ENCODE measurements around the gene ATP6V0D1.
"Not testable (repeated sequence)": the region's sequence is repeated elsewhere in the genome, so short reads cannot be mapped to it uniquely, and the experiment has no call there.

The ATP6V0D1 gene

DNA sequence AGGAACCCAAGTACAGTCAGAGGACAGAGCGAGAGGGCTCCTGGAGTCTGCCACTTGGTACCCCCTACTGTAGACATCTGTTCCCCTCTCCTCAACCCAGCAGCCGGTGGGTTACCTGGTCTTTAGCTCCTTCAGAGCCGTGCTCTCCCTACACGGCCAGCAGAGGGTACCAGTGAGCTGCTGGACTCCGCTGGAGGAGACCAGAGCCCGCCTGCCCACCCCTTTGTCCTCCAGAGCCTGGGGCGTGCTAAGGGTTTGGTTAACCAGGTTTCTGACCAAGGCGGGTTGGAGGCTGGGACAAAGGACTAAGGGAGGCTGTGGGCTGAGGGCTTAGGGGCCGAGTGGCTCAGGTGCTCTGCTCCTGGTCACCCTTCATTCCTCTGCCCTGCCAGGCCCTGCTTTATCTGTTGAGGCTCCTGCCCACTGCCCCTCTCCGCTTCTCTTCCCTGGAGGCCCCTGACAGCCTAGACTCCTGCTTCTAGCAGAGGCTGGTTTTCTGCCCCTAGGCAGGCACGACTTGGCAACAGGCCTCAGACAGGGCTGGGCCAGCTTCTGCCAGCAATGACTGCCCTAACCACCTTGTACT lies 52.7 kb downstream of the ATP6V0D1 start:
- DNase-seq = peak; percentile 63 to 74
- TF ChIP-seq GATA1 (IDR thresholded peaks at IDR 0.05; ENCODE audit: low read depth, low read length) (no peak), POLR2A (IDR thresholded peaks at IDR 0.05; ENCODE audit: low read length) (no peak)

DNA sequence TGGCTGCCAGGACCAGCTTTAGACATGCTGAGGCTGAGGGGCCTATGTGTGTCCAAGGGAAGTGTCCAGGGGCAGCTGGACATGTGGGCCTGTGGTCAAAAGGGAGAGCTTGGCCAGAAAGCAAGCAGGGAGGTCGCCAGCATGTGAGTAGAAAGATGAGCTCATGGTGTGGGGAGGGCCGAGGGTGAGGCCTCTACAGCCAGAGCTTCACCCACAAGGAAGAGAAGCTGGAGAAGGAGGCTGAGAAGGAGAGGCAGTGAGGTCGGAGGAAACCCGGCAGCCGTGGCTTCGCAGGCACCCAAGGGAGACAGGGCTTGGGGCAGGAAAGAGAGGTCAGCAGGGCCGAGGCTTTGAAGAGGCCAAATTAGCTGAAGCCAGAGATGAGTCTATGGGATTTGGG lies 54.0 kb downstream of the ATP6V0D1 start:
- no peak for DNase-seq
- TF ChIP-seq GATA1 (IDR thresholded peaks at IDR 0.05; ENCODE audit: low read depth, low read length) (no peak), POLR2A (IDR thresholded peaks at IDR 0.05; ENCODE audit: low read length) (no peak)

DNA sequence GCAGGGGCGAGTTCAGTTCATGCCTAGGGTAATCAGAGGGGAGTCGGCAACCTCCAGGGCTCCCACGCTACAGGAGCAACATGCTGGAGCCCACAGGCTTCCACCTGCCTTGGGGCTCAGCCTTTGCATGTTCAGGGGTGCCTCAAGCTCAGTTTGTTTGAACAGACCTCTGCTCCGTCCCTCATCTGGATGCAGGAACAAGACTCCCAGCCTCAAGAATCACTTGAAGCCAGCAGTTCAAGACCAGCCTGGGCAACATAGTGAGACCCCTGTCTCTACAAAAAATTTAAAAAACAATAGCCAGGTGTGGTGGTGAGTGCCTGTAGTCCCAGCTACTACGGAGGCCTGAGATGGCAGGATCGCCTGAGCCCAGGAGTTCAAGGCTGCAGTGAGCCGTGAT lies 54.9 kb downstream of the ATP6V0D1 start:
- DNase-seq = no peak
- TF ChIP-seq POLR2A (IDR thresholded peaks at IDR 0.05; ENCODE audit: low read length) (no peak), GATA1 (IDR thresholded peaks at IDR 0.05; ENCODE audit: low read depth, low read length) (no peak)

DNA sequence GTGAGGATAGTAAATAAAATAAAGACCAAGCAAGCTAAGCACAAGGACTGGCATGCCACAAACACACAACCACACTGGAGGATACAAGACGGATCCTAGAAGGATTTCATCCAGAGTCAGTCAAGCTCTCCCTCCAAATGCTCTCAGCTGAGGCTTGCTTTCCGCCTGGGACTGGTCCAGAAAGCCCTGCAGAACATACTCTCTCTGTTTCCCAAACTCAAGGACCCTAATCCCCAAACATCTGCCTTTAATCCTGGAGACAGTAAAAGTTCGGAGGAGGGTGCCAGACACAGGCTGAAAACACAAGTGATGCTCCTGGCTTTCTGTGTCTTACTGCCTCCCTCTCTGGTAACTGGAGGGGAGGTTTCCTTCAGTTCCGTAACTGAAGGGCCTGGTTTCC lies 55.4 kb downstream of the ATP6V0D1 start:
- no peak for DNase-seq
- TF ChIP-seq POLR2A (IDR thresholded peaks at IDR 0.05; ENCODE audit: low read length) (no peak), GATA1 (IDR thresholded peaks at IDR 0.05; ENCODE audit: low read depth, low read length) (no peak)

DNA sequence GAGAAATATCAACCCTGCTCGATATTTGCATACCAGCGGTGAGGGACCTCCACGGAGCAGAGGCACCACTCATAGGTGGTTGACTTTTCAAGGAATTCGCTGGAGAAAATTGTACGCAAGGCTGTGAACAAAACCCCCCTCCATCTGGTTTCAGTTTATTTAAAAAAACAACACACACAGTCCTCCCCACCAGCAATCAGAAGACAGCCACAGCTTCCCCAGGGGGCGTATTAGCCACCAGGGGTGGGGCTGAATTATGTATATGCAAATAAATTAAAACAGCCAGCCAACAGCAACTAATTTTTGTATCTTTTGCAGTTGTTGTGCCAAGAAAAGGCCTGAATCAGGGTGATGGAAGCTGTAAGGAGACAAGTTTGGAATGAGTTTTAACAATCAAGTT lies 55.9 kb downstream of the ATP6V0D1 start:
- DNase-seq = no peak
- TF ChIP-seq POLR2A (IDR thresholded peaks at IDR 0.05; ENCODE audit: low read length) = no peak
- TF ChIP-seq GATA1 (IDR thresholded peaks at IDR 0.05; ENCODE audit: low read depth, low read length) = no peak

DNA sequence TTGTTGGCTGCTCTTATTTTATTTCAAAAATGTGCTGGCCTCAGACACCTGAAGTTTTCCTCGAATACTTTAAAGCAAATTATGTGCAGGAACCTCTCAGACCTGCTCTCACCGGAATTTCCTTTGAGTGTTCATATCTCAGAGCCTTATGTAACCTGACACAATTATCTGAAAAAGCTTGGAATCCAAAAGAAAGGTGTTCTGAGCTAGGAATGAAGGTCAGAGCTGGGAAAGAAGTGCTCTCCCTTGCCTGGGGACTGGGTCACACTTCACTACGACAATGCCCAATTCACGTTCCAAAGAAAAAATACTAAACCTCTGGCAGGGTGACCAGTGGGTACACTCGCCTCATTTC lies 56.7 kb downstream of the ATP6V0D1 start:
- TF ChIP-seq GATA1 (IDR thresholded peaks at IDR 0.05; ENCODE audit: low read depth, low read length) = no peak
- TF ChIP-seq POLR2A (IDR thresholded peaks at IDR 0.05; ENCODE audit: low read length) = no peak
- no peak for DNase-seq

DNA sequence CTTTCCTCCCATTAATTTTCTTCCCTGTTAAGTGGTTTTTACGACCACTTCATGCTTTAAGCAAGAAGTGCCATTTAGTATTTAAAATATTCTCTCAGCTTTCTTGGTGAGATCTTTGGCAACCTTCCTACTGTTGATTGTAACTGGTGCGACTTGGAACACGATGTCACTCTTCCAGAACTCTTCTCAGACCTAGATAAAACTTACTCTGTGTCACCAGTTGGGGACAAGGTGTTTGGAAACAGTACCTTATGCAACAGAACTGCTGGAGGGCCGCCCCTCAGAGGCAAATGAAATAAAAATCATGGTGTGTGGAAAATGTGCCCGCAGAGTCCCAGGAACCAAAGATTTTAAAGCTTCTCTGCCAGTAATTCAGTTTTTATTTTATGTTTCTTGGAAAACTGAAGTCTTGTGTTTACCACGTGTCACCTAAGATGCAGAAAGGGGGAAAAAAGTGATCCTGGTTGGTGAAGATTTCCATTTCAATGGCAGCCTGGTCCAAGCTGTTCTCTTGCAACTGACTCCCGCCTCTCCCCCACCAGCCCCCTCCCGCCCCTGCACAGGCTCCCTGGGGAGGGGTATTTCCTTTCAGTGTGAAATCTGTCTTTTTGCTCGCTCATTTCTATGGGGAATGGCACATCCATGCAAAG lies 57.2 kb downstream of the ATP6V0D1 start:
- TF ChIP-seq GATA1 (IDR thresholded peaks at IDR 0.05; ENCODE audit: low read depth, low read length) (no peak), POLR2A (IDR thresholded peaks at IDR 0.05; ENCODE audit: low read length) (no peak)
- no peak for DNase-seq

DNA sequence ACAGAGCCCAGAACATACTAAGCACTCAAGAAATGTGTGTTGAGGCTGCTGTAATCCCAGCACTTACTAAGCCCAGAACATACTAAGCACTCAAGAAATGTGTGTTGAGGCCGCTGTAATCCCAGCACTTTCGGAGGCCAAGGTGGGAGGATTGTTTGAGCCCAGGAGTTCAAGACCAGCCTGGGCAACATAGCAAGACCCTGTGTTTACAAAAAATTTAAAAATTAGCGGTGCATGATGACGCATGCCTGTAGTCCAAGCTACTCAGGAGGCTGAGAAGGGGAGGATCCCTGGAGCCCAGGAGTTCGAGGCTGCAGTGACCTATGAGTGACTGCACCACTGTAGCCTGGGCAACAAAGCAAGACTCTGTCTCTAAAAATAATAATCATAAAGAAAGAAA lies 57.9 kb downstream of the ATP6V0D1 start:
- TF ChIP-seq POLR2A (IDR thresholded peaks at IDR 0.05; ENCODE audit: low read length) (no peak), GATA1 (IDR thresholded peaks at IDR 0.05; ENCODE audit: low read depth, low read length) (no peak)
- no peak for DNase-seq

DNA sequence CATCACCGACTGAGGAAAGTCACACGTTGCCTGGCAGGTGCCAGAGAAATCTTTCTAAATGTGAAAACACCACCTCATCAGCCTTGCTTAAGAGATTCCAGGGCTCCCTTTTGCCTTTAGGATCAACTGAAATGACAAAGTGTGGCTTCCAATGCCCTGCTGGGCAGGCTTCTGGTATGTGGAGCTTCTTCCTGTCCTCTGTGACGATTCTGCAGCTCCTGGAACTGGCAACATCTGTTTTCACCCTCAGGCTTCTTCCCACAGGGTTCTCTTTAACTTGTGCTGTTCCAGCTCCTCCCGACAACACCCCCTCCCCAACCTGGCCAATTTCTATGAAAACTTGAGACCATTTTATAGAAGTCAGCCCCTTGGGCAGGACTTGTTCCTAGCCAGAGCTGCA lies 59.9 kb downstream of the ATP6V0D1 start:
- DNase-seq = no peak
- TF ChIP-seq GATA1 (IDR thresholded peaks at IDR 0.05; ENCODE audit: low read depth, low read length) = no peak
- TF ChIP-seq POLR2A (IDR thresholded peaks at IDR 0.05; ENCODE audit: low read length) = no peak

DNA sequence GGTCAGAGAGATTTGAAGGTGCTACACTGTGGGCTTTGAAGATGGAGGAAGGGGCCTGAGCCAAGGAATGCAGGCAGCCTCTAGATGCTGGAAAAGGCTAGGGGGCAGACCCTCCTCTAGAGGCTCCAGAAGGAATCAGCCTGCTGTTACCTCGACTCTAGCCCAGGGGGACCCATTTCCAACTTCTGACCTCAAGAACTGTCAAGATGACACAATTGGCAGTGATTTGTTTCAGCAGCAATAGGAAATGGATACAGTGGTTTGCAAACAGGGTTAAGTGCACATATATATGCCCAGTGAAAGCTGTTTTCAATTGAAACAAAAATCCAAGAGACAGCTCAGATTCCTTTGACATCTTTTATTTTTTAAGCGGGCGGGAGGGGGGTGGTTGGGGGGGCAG lies 61.0 kb downstream of the ATP6V0D1 start:
- no peak for TF ChIP-seq POLR2A (IDR thresholded peaks at IDR 0.05; ENCODE audit: low read length)
- DNase-seq = no peak

DNA sequence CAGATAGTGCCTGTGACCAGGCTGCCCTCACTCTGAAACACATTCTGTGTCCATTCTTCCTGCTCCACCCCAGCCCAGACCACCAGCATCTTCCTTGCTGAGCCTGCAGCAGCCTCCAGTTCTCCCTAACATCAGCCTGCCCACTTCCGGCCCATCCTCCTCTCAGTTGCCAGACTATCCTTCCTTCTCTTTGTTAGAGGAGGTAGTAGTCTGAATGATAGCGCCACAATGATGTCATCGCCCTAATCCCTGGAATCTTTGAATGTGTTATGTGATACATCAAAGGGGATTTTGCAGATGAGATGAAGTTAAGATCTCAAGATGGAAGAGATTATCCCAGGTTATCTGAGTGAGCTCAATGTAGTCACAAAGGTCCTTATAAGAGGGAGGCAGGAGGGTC lies 61.5 kb downstream of the ATP6V0D1 start:
- no peak for DNase-seq
- TF ChIP-seq GATA1 (IDR thresholded peaks at IDR 0.05; ENCODE audit: low read depth, low read length) (no peak), POLR2A (IDR thresholded peaks at IDR 0.05; ENCODE audit: low read length) (no peak)

DNA sequence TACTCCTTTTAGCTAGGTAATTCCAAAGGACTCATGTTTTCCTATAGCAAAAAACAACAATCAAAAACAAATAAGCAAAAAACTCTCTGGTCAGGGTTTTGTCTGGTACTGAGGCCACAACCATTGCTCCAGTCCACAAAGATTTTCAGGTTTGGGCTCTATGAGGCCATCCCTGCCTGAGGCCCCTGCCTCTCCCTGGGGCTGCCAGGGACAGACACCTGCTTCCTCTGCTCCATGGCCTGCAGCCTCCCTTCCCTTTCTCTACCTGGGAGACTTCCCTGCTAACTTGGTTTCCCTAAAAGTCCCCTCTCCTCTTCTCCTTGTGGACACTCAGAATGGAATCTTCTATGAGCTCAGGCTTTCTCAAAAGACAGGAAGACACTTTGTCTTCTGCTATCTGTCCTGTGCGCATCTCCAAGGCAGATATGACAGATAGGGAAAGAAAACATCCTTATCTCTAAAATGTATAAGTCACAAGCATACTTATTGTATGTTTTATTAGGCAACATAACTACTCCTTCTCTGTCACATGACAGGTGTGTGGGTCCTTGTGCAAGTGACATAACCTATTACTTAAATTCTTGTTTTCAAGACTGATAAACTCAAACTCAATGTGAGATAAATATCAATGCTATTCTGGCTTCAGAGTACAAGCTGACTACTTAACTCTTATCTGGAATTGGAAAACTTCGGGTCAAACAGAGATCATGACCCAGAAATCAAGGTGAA lies 63.5 kb downstream of the ATP6V0D1 start:
- TF ChIP-seq POLR2A (IDR thresholded peaks at IDR 0.05; ENCODE audit: low read length) = no peak
- TF ChIP-seq GATA1 (IDR thresholded peaks at IDR 0.05; ENCODE audit: low read depth, low read length) = no peak
- DNase-seq = no peak

DNA sequence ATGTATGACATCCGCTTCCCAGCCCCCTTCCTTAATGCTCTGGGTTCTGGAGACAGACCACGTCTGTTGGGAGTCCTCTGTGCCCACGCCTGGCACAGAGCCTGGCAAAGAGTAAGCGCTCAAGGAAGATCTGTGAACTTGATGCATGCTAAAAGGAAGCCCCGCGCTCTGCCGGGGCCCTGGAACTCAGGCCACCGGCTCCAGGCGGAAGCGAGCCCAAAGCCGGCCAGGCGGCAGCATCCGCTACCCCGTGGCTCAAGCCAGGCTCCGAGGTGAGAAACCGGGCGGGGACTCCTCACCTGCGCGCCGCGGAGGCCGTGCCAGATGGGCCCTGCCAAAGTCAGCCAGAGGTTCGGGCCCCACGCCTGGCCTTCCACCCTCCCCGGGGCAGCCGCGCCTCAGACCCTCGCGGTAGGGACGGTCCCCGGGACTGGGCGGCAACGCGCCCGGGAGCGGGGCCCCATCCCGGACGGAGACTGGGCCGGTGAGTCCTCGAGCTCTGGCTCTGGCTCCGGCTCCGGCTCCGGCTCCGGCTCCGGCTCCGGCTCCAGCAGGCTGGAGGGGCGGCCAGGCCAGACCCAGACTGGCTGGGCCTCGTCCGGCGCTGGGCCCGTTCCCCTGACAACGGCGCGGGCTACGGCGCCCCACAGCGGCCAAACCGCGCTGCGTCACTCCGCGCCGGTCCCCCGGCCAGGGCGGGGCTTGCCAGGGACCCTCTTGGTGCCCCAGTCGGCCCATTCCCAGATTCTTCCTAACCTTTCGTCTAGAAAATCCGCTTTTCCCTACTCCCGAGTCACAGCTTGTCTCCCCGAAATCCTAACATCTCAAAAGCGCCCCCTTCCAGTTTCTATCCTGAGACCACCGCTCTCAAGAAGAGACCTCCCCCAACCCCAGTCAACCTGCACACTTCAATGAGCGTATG lies 64.8 kb downstream of the ATP6V0D1 start, which contains the start of gene ZDHHC1:
TSS of gene ZDHHC1 (minus strand) at position 606 of the 922 bp plus-strand sequence. CDS start 8,702 bp downstream, outside the sequence.
- DNase-seq = peak; percentile 58 to 64
- no peak for TF ChIP-seq GATA1 (IDR thresholded peaks at IDR 0.05; ENCODE audit: low read depth, low read length)
- TF ChIP-seq POLR2A (IDR thresholded peaks at IDR 0.05; ENCODE audit: low read length) = no peak

DNA sequence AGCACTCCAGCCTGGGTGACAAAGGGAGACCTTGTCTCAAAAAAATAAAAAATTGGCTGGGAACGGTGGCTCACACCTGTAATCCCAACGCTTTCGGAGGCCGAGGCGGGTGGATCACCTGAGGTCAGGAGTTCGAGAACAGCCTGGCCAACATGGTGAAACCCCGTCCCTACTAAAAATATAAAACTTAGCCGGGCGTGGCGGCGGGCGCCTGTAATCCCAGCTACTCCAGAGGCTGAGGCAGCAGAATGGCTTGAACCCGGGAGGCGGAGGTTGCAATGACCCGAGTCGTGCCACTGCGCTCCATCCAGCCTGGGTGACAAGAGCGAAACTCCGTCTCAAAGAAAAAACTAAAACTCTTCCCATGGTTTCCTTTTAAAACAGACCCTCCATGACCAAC lies 65.5 kb downstream of the ATP6V0D1 start:
- not testable (repeated sequence) for DNase-seq

Measured in erythroblast (primary cell).